ENCODE results near the gene PEX14.

Gene PEX14

DNA sequence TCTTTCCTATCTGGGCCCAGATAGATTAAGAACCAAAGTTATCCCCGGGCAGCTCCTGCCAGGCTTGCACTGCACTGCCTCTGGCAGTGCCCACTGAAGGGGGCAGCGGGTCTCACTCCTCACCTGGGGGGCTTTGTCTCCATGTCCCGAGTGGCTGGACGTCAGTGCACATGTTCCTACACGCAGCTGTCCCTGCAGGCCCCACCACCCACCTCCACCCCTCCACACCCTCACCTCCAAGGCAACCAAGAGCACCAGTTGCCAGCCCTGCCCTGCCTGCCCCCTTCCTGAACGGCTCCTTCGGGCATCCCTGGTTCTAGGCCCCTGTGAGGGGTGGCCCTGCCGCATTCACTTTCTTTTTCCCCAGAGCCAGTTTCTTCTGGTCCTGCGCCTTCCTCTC is 147.2 kb downstream of the PEX14 start:
- no peak for DNase-seq

DNA sequence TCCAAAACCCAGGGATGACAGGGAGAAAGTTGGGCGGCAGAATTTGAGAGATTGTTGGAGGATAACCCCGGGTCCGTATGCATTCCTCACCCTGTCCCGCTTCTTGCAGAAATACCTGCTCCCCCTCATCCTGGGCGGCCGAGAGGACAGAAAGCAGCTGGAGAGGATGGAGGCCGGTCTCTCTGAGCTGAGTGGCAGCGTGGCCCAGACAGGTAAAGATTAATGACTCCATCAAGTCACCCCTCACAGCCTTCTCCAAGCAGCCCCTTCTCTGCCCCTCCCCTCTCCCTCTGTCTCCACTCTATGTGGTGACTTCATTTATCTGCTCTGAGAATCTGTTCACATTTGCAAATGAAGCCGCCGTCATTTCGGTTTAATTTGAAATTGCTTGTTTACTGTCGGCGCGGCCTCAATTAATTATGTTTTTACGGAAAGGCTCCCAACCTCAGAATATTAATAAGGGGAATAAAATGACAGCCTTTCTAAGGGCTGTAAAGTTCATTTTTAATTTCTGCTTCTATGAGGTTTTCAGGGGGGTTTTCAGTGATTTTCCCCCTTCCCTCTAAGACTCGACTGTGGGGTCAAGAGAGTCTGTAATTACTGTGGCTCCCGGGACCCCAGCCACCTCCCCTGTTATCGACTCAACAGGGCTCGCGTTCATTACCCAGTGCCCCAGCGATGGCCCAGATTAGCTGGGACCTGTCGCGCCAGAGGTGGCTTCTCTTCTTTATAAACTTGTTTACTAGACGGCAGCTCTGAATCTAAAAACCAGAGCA is 148.3 kb downstream of the PEX14 start:
- no peak for DNase-seq

DNA sequence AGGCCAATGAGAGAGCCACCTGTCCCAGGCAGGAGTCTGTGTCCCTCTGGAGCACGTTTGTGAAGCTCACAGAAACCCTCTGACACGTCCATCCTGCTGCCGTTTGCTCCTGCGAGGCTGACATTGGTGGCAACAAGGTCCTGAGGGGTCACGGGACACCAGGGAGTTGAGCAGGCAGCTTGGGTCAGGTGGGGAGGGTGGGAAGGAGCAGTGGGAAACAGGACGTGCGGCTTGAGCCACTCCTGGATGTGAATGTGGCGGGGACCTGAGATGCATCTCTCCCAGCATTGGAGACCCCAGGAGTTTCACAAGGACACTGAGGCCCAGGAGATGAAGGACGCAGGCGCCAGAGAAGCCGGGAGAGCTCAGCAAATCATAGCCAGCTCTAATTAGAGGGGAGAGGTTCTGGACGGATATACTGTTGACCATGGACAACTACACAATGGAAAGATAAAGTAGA is 149.0 kb downstream of the PEX14 start:
- no peak for DNase-seq

DNA sequence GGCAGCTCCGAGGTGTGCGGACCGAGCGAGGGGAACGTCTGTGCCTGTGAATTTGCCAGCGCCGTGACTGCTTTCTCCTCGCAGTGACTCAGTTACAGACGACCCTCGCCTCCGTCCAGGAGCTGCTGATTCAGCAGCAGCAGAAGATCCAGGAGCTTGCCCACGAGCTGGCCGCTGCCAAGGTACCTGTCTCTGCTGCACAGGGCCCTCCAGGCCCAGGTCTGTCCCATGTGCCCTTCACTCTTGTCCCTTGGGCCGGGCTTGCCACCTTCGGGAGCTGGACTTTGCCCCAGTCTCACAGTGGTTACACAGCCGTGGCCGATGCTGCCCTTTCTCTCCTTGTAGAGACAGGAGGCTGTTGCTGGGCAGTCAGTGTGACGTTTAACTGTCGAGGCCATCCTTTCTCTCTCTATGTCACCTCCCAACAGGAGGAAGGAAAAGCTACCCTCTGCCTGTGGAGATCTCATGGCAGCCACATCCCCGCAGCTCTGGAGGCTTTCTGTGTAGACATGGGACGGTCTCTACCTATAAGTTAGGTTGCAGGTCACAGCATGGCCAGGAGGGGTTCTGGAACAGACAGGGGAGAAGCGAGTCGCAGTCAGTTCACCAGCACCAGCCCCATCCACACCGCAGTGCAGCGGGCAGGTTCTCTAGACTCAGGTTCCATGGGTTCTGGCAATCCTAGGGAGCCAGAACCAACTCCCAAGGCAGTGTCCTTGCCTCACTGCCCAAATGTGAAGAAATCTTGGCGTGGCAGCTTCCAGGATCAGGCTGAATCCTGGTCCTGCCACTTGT is 149.7 kb downstream of the PEX14 start:
- no peak for DNase-seq

DNA sequence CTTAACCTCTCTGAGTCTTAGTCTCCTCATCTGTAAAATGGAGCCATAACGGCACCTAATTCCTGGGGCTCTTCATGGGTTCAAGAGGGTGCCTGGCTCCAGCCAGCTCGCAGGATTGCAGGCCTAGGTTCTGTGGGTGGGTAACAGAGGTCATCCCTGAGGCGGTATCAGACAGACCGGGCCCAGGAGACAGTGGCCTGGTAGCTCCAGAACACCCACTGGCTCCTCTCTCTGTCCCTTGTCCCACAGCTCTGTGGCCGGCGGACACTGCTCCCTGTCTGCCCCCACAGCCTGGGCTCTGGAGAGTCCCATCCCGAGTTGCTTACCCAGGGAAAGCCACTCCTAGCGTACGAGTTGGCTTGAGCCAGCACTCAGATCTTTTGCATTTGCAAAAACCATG is 150.3 kb downstream of the PEX14 start:
- no peak for DNase-seq

DNA sequence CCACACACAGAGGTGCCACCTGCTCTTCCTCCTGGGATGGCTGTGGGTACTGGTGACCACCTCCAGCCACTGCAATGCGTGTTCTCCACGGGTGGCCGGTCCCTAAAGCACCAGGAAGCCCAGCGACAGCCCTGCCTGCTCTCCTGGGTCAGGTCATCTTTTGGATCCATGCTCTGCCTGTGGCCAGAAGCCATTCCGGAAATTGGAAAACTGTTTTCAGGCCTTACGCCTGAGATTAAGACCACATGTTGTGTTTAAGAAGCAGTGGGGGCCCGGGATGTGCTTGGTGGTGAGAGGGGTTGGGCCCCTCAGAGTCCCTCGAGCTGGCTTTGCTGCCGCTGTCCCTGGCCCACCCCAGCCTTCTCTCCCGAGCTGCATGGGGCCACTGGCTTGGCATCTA is 150.8 kb downstream of the PEX14 start:
- no peak for DNase-seq

DNA sequence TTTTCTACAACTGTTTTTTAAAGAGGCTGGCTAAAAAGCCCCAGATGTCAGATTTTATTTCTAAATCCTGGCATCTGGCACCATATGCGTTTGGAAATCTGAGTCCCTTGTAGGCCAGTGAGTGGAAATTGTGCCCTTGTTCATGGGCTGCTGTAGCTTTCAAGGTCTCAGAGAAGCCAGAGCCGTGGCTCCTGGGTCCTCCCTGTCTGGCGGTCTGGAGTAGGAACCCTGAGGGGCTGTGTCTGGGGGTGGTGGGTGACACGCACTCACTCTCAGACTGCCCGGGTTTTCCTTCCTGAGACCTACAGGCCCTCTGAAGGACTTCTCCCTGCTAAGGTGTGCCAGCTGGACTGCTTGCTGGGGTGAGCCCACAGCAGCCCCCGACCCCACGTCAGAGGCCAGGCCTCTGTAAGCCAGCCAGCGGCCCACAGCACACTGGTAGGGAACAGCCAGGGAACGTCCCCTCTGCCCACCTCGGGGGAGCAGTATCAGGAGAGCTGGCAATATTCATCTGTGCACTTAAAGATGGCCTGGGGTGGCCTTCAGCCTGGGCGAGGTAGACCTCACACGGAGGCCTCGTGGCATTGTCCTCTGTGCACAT is 151.5 kb downstream of the PEX14 start:
- DNase-seq, result no peak

DNA sequence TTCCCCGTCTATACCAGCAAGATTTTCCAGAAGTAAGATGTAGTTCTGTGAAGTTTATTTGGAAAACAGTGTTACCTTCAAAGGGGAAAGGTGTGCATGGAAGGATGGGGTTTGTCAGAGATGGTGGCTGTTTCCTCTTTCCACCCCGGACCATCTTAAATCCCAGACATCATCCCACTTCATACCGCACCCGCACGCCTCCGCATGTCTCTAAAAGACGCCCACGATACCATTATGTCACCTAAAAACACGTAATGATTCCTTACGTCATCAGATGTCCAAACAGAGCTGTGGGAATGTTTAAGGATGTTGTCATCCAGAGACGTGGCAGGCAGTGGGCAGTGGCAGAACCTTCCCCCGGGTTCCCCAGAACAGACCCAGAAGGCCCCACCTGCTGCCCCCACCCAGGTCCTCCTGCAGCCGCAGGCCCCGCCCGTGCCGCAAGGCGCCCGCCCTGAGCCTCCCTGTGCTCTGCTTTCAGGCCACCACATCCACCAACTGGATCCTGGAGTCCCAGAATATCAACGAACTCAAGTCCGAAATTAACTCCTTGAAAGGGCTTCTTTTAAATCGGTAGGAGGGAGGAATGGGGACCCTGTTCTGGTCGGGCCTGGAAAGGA is 152.2 kb downstream of the PEX14 start:
- peak; percentile 58 for DNase-seq

DNA sequence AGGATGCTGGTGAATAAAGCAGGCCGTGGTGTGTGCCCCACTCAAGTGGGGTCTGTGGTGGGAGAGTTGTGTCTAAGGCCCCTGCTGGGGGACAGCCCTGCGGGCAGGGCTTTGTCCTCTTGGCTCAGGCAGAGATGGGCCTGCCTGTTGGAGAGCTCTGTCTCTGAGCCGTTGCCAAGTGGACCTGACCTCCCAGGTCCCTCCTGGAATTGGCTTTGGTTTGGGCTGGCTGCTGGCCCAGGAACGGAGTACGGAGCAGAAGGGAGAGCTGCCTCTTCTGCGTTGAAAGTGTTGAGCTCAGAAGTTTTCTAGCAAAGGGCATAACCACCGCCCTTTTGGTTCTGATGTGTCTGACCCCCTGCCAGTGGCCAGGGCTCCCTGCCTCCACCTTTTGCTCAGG is 153.9 kb downstream of the PEX14 start:
- no peak for DNase-seq

DNA sequence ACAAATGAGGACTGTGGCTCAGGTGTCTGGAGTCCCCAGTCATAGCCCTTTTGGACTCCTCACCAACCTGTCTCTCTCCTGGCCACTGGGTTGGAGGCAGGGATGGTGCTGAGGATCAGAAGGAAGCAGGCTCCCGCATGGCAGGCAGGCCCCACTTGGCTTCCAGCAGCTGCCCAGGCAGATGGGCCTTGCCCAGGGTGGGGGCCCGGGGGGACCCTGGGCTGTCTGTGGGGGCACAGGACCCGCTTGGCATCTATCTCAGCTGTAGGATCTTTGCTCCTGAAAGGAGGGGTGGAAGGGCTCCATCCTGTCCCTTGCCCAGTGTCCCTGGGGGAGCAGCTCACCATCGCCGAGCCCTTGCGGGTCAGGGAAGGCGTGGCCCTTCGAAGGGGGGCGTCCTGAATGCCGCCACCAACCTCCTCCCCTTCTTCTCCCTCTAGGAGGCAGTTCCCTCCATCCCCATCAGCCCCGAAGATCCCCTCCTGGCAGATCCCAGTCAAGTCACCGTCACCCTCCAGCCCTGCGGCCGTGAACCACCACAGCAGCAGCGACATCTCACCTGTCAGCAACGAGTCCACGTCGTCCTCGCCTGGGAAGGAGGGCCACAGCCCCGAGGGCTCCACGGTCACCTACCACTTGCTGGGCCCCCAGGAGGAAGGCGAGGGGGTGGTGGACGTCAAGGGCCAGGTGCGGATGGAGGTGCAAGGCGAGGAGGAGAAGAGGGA is 154.5 kb downstream of the PEX14 start:
- no peak for DNase-seq

DNA sequence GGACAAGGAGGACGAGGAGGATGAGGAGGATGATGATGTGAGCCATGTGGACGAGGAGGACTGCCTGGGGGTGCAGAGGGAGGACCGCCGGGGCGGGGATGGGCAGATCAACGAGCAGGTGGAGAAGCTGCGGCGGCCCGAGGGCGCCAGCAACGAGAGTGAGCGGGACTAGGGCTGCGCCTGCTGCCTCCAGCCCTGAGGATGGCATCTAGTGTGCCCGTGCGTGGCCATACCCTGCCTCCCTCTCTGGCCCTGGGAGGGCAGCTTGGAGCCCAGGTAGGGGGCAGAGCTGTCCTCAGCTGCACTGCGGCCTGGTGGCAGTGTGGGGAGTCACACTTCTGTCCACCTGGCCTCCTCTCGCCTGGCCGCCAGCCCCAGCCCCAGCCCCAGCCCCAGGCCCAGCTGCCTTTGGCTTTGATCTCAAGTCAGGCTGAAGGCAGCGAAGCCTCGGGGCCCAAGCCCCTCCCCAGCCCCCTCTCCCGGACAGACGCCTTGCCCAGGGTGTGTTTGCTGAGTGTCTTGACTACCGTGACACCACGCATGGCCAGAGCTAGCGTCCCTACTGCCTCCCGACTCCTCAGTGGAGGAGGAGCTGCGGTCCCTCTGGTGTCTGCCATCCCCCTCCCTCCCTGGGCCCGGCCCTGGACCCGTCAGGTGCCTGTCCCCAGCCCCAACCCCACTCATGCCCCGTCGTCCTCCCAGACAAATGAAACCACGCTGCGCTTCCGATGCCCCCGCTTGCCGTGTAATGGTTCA is 155.2 kb downstream of the PEX14 start:
- no peak for DNase-seq

DNA sequence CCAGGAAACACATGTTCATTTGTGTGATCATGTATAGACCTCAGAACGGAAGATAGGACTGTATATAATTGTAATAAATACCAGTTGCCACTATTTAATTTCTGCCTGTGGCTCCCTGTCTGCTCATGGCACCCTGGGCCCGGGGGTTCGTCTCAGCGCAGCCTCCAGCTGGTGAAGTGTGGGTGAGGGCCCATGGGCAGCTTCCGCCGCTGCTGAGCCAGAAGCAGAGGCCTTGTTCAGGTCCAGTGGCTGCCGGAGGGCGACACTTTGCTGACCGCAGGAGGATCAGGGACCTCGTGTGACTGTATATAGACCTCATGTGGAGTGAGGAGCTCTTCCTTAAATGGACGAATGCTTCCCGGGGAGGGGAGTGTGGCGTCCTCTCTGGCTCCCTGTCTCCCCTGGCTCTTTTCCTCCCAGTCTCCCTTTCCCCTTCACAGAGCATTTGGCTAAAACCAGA is 155.9 kb downstream of the PEX14 start:
- DNase-seq, result no peak

DNA sequence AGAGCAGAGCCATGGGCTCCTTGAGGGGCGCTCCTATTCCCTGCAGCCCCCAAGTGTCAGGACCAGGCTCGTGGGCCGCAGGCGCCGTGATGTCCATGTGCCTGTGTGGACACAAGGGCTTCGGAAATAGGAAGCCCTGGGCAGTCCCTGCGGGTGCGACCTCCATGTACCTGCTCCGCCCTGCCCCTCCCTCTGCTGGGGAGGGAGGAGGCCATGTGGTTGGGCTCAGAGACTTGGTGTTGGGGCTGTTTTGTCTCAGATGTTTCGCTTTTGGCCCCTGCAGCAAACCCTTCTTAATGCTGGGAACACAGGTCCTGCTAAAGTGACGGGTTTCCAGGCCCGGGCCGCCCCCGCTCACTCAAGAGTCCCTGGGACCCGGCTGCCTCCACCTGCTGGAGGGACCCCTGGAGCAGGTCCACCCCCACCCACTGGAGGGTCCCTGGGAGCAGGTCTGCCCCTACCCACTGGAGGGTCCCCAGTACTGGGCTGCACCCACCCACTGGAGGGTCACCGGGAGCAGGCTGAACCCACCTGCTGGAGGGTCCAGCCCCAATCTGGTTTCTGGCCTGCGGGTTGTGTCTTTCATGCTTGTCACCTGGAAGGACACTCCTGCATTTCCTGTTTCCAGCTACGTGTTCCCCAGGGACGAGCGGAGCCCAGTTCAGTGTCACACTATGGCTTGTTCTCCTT is 156.5 kb downstream of the PEX14 start:
- DNase-seq, result no peak

DNA sequence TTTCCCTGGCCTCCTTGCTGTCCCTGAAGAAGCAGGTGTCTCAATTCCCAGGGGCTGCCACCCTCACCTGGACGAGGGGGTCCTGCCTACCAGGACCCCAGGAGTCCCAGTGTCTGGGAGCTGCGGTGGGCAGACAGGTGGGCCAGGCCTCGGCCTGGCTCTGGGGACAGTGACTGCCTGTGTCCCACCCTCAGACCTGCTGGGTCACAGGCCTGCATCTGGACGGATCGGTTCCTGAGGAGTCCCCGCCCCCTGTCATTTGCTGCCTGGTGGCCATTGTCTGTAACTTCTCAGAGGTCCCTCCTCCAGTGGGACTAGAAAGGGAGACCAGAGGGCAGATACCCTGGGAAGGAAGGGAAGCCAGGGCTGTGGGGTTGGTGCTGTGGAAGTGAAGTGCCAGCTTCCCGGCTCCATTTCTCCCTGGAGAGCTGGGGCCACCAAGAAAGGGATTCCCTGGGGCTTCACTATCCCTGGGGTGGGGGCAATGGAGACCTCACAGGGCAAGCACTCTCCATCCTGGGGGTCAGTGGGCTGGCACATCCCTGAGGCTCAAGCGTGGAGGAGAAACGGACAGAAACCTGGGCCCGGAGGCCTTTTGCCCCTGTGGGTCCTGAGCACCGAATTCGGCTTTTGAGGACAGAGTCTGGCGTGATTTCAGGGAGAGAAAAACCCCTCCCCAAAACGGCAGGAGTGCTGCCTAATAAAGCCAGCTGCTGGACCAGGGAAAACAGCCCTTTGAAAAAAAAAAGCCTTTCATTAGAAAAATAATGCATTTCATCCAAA is 157.3 kb downstream of the PEX14 start:
- no peak for DNase-seq

DNA sequence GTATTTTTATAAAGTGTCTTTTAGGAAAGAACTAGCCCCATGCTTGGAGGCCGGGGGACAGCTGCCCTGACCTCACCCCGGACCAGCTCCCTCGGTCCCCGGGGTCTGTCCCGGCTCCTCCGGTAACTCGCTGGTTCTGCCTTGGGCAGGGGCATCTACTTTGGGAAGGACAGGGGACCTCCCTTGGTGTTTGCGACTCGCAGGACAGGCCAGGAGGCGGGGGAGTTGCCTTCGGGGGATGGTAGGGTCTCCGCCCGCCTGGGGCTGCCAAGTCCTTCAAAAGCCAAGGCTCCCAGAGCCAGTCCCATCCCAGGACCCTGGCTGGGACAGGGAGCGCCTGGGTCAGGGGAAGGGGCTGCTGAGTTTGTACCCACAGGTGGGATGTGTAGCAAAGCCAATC is 157.9 kb downstream of the PEX14 start:
- no peak for DNase-seq

DNA sequence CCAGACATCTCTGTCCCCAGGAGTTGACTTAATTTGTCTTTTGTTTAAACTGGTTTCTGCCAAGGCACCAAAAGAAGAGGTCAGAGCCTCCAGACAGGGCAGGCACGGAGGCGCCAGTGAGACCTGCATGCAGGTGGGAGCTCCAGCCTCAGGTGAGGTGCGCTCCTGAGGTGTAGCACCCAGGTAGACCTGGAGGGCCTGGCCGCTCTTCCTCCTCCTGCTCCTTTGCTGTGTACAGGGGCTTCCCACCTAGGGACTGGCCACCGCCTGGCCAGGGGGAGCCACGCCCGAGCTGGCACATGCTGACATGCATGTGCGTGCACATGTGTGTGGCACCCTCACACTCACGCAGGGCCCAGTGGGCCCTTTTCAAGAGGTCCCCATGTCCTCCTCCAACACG is 158.7 kb downstream of the PEX14 start:
- no peak for DNase-seq

DNA sequence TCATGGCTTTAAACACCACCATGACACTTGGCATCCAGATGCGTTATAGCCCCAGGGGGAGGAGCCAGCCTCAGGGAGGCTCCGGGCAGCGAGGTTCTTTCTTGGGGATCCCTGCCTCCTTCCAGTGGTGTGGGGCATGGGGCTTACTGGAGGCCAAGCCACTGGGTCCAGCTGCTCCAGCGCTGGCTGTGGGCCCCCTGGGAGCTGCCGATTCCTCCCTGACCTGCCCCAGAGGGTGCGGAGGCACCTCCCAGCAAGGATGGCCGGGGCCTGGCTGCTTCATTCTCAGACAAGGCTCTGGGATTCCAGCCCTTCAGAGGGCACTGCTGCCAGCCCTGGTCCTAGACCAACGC is 159.3 kb downstream of the PEX14 start:
- DNase-seq, result no peak

DNA sequence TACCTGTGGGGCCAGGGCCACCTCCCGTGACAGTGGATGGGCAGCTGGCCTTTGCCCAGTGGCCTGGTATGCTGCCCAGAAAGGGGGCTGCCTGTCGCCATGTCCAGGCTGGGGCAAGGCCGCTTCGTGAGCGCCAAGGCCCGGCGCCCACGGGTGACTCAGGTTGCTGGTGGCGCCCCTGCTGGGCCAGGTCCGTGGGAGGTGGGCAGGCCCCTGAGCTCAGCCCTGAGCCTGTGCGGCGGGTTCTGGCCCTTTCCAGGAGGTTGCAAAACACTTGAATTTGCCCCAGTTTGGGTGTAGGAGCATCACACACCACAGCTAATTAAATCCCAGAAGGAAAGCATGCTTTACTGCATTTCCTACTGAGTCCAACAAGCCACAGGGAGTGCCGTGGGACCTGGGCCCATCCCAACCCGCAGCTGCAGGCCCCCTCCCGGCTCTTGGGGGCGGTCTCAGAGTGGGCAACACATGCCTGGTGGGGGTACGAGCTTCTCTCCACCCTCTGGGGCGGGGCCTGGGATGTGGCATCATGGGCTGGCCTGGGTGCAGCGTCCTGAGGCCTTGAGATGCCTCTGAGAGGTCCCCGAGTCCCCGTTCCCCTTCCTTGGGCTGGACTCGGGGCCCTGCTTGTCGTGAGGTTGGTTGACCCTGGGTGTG is 159.8 kb downstream of the PEX14 start:
- DNase-seq, result no peak

DNA sequence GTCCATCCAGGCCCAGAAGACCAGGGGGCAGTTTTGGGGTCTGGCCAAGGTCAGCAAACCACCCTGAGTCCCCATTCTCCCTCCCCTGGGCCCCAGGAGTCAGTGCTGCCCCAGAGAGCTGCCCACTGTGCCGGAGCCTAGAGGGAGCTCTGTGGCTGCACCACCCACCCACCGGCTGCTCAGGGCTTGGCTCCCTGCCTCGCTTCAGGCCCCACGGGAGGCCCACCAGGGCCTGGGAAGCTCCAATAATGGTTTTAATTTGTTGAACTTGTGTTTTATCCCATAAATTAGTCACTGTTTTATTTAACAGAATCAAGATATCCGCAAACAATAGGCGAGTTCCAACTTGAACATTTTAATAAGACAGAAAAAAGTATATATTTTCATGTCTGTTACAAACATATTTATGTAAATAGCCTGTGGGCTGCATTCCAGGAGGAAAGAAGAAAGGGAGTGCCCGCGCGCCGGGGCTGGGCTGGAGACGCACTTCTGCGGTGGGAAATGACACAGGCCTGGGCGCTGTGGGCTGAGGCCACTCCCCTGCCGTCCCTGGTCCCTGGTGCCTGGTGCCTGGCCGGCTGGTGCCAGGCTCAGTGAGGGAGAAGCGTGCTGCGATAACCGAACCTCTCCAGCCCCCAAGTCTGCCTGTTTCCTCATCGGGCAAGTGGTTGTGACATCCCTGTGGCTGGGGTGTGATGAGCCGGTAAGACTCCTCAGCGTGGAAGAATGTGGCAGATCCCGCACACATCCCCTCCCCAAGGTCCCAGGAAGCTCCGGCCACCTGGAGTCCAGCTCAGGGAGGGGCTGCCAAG is 160.5 kb downstream of the PEX14 start:
- DNase-seq, result no peak

Measured in inflammatory macrophage treated with lipopolysaccharide for 4 hours (primary cell).